Thymus (tissue), 11 donors: ENCODE results near the gene GPNMB. TPM values are rescaled to one million over a fixed set of nuclear protein-coding genes. Genes with fewer than 3 reads are reported as not detected.
"Not testable (repeated sequence)": the region's sequence is repeated elsewhere in the genome, so short reads cannot be mapped to it uniquely, and the experiment has no call there.

Source experiments
- DNase-seq, 9 donors: peaks; one replicate each; pipeline ENCODE4 v3.0.0-alpha.2; 2013; ENCODE audit warnings: low spot score in 9 of 9, low read depth in 6 of 9, missing footprints in 1 of 9
- H3K27ac ChIP-seq, 2 donors: one replicate each; pipeline ENCODE4 v1.5.1; 2013; ENCODE audit warnings: control low read depth in 1 of 2, low read depth in 1 of 2, low read length in 1 of 2, mild to moderate bottlenecking in 1 of 2, moderate library complexity in 1 of 2
- H3K27me3 ChIP-seq, 2 donors: one replicate each; pipeline ENCODE4 v1.5.1; 2013; ENCODE audit warnings: low read length in 1 of 2; ENCODE audit not compliant: control insufficient read depth in 2 of 2, insufficient read depth in 1 of 2
- H3K36me3 ChIP-seq, 2 donors: one replicate each; pipeline ENCODE4 v1.5.1; 2013; ENCODE audit warnings: low read length in 1 of 2, mild to moderate bottlenecking in 1 of 2, moderate library complexity in 1 of 2; ENCODE audit not compliant: control insufficient read depth in 2 of 2, insufficient read depth in 2 of 2
- H3K4me1 ChIP-seq, 2 donors: one replicate each; pipeline ENCODE4 v1.5.1; 2013; ENCODE audit warnings: low read length in 2 of 2; ENCODE audit not compliant: control insufficient read depth in 2 of 2, insufficient read depth in 2 of 2
- H3K4me3 ChIP-seq, 2 donors: one replicate each; pipeline ENCODE4 v1.5.1; 2013; ENCODE audit warnings: low read length in 2 of 2, control low read depth in 1 of 2, mild to moderate bottlenecking in 1 of 2
- H3K9me3 ChIP-seq, 2 donors: one replicate each; pipeline ENCODE4 v1.5.1; 2013; ENCODE audit warnings: low read length in 1 of 2, mild to moderate bottlenecking in 1 of 2; ENCODE audit not compliant: control insufficient read depth in 2 of 2, insufficient read depth in 1 of 2
- WGBS: extraction: QIAGEN DNeasy Blood & Tissue Kit; methylation state at CpG from one replicate; pipeline ENCODE4 v1.1.7; 2013; 5-methylcytosine and 5-hydroxymethylcytosine counted together
- polyA plus RNA-seq: library from polyadenylated mRNA; stranded (reverse); fragments of 200-250 nt; gene quantifications from one replicate; pipeline ENCODE4 v1.2.3, GENCODE V29; 2013
- total RNA-seq: library from RNA; stranded (reverse); fragments of 120-200 nt; gene quantifications from one replicate; pipeline ENCODE4 v1.2.4, GENCODE V29; 2013
- donor health status: healthy.

GPNMB gene
- total and polyA plus RNA-seq, 2 donors: 63.4 to 150 TPM

GRCh38 chr7:23220690-23221305 lies 25.8 kb upstream of the GPNMB start:
- H3K4me3 ChIP-seq: no peak overlapping the region
- no peaks in the 10 kb centered on the region for H3K36me3 ChIP-seq
- H3K9me3 ChIP-seq: no peaks in the 10 kb centered on the region
- peak overlapping the region; percentile 5 to 46 for H3K27ac ChIP-seq
- peaks cover 0 to 6% of the 10 kb centered on the region in 2 donors for H3K4me1 ChIP-seq
- WGBS: 85% methylated on average over 10 of the region's 10 CpGs
- no peaks in the 10 kb centered on the region for H3K27me3 ChIP-seq
- peak in 1 of 9 donors; percentile 18 for DNase-seq

- Histone ChIP-seq H3K27me3 (no peaks in the 10 kb centered on the region), H3K4me1 (peaks cover 0 to 6% of the 10 kb centered on the region in 2 donors), H3K27ac (no peak overlapping the region), H3K4me3 (no peak overlapping the region), H3K36me3 (no peaks in the 10 kb centered on the region), H3K9me3 (no peaks in the 10 kb centered on the region)
- WGBS: 83% methylated on average over 5 of the region's 5 CpGs
- DNase-seq: no peak
Measured at GRCh38 chr7:23222439-23223030, 24.0 kb upstream of the GPNMB start.

- WGBS: 94% methylated on average over 4 of the region's 4 CpGs
- not testable (repeated sequence) for H3K4me3 ChIP-seq, H3K9me3 ChIP-seq
Measured at GRCh38 chr7:23224364-23224763, 22.2 kb upstream of the GPNMB start.

GRCh38 chr7:23226844-23227450 lies 19.6 kb upstream of the GPNMB start:
- Histone ChIP-seq H3K9me3 (no peaks in the 10 kb centered on the region), H3K27me3 (no peaks in the 10 kb centered on the region), H3K36me3 (no peaks in the 10 kb centered on the region), H3K4me3 (no peak overlapping the region), H3K27ac (no peak overlapping the region), H3K4me1 (no peaks in the 10 kb centered on the region)
- no peak for DNase-seq
- WGBS: 89% methylated on average over 4 of the region's 4 CpGs

More at GRCh38 chr7:23224364-23224763, 22.2 kb upstream of the GPNMB start:
- not testable (repeated sequence) for DNase-seq, H3K36me3 ChIP-seq, H3K27me3 ChIP-seq, H3K27ac ChIP-seq, H3K4me1 ChIP-seq

GRCh38 chr7:23228412-23228811 lies 18.2 kb upstream of the GPNMB start:
- Histone ChIP-seq H3K27ac (no peak overlapping the region), H3K4me1 (no peaks in the 10 kb centered on the region), H3K36me3 (no peaks in the 10 kb centered on the region), H3K9me3 (no peaks in the 10 kb centered on the region), H3K27me3 (no peaks in the 10 kb centered on the region), H3K4me3 (no peak overlapping the region)
- 99% methylated on average over 2 of the region's 2 CpGs for WGBS
- DNase-seq: no peak

GRCh38 chr7:23230641-23231101 lies 15.9 kb upstream of the GPNMB start:
- DNase-seq: no peak
- H3K36me3 ChIP-seq: no peaks in the 10 kb centered on the region
- WGBS: 83% methylated on average over 6 of the region's 6 CpGs
- H3K4me3 ChIP-seq: no peak overlapping the region
- H3K27ac ChIP-seq: no peak overlapping the region
- no peaks in the 10 kb centered on the region for H3K9me3 ChIP-seq
- H3K27me3 ChIP-seq: no peaks in the 10 kb centered on the region
- no peaks in the 10 kb centered on the region for H3K4me1 ChIP-seq

GRCh38 chr7:23232966-23233365 lies 13.6 kb upstream of the GPNMB start:
- no peak for DNase-seq
- 95% methylated on average over 3 of the region's 3 CpGs for WGBS

GRCh38 chr7:23234569-23235296 lies 11.8 kb upstream of the GPNMB start:
- Histone ChIP-seq H3K27ac (peak overlapping the region; percentile 9 to 72), H3K36me3 (no peaks in the 10 kb centered on the region), H3K4me3 (no peak overlapping the region), H3K27me3 (no peaks in the 10 kb centered on the region), H3K4me1 (no peaks in the 10 kb centered on the region), H3K9me3 (no peaks in the 10 kb centered on the region)
- 88% methylated on average over 9 of the region's 9 CpGs for WGBS
- peak in 1 of 9 donors; percentile 15 for DNase-seq

More at GRCh38 chr7:23232966-23233365, 13.6 kb upstream of the GPNMB start:
- Histone ChIP-seq H3K9me3 (no peaks in the 10 kb centered on the region), H3K4me3 (no peak overlapping the region), H3K27me3 (no peaks in the 10 kb centered on the region), H3K36me3 (no peaks in the 10 kb centered on the region), H3K4me1 (no peaks in the 10 kb centered on the region), H3K27ac (no peak overlapping the region)

GRCh38 chr7:23235813-23236221 lies 10.8 kb upstream of the GPNMB start:
- no peaks in the 10 kb centered on the region for H3K36me3 ChIP-seq
- H3K4me3 ChIP-seq: no peak overlapping the region
- no peaks in the 10 kb centered on the region for H3K27me3 ChIP-seq
- peak in 2 of 9 donors; percentile 13 to 36 for DNase-seq
- H3K9me3 ChIP-seq: no peaks in the 10 kb centered on the region
- peak overlapping the region in 1 of 2 donors; percentile 72 for H3K27ac ChIP-seq
- WGBS: 94% methylated on average over 6 of the region's 6 CpGs
- no peaks in the 10 kb centered on the region for H3K4me1 ChIP-seq
